H1 (cell line): ENCODE results near the gene LDLRAD4. TPM values are rescaled to one million over a fixed set of nuclear protein-coding genes. Genes with fewer than 3 reads are reported as not detected.

Experiments
- CTCF ChIA-PET: fragments of 300-600 bp; sonication (Branson Sonifier 250); formaldehyde crosslinking; loops from one replicate; lab custom pipeline; 2021; ENCODE audit not compliant: partially characterized antibody; lab: Charles Lee
- POLR2A ChIA-PET: fragments of 300-600 bp; sonication (Branson Sonifier 250); formaldehyde crosslinking; loops from one replicate; lab custom pipeline; 2021; ENCODE audit warnings: inconsistent platforms; ENCODE audit not compliant: partially characterized antibody; lab: Charles Lee
- DNase-seq, 2 experiments: peaks; one replicate each; pipeline versions ENCODE4 v3.0.0 to v3.0.0-alpha.2; 2010 to 2022; ENCODE audit warnings: low spot score in 2 of 2, low read depth in 1 of 2, mixed read lengths in 1 of 2
- FAIRE-seq: peaks from 2 replicates; lab custom pipeline; 2011; peaks lifted over from hg19 to GRCh38; lab: Jason Lieb, UNC
- H2AFZ ChIP-seq: 2 replicates; pipeline ENCODE4 v1.8.1; 2012; ENCODE audit warnings: low read length, inconsistent platforms
- H2AK5ac ChIP-seq: 2 replicates; pipeline ENCODE4 v1.6.1; 2013; ENCODE audit warnings: low read depth, low read length
- H2BK120ac ChIP-seq: replicated peaks from 2 replicates; pipeline ENCODE3; 2013; ENCODE audit warnings: low read depth, low read length, inconsistent platforms
- H2BK12ac ChIP-seq: 2 replicates; pipeline ENCODE4 v1.6.1; 2013; ENCODE audit warnings: low read depth, low read length
- H2BK15ac ChIP-seq: 2 replicates; pipeline ENCODE4 v1.6.1; 2013; ENCODE audit warnings: low read length
- H2BK20ac ChIP-seq: 2 replicates; pipeline ENCODE4 v1.6.1; 2013; ENCODE audit warnings: low read length
- H2BK5ac ChIP-seq: 2 replicates; pipeline ENCODE4 v1.6.1; 2013; ENCODE audit warnings: low read depth, low read length
- H3K14ac ChIP-seq: 2 replicates; pipeline ENCODE4 v1.6.1; 2013; ENCODE audit warnings: inconsistent platforms; ENCODE audit not compliant: insufficient read length
- H3K18ac ChIP-seq: 2 replicates; pipeline ENCODE4 v1.6.1; 2013; ENCODE audit warnings: low read length; ENCODE audit errors: extremely low read depth
- H3K23ac ChIP-seq: 2 replicates; pipeline ENCODE4 v1.6.1; 2013; ENCODE audit warnings: inconsistent platforms; ENCODE audit not compliant: insufficient read length
- H3K23me2 ChIP-seq: 2 replicates; pipeline ENCODE4 v1.6.1; 2013; ENCODE audit warnings: low read depth, low read length
- H3K27ac ChIP-seq: 2 replicates; pipeline ENCODE4 v1.6.1; 2011; ENCODE audit warnings: low read depth, low read length, inconsistent platforms
- H3K27me3 ChIP-seq, 4 experiments: replicated peaks in 1 of 4; 1 replicate in 1 of 4; 2 replicates in 3 of 4; pipeline versions ENCODE4 v1.6.1 to v1.8.1; 2011 to 2013; ENCODE audit warnings: low read length in 3 of 4, mild to moderate bottlenecking in 3 of 4, inconsistent platforms in 2 of 4, mixed read lengths in 2 of 4, moderate library complexity in 1 of 4; ENCODE audit not compliant: control insufficient read depth in 3 of 4, insufficient read depth in 3 of 4; ENCODE audit errors: extremely low read depth in 1 of 4
- H3K36me3 ChIP-seq, 4 experiments: 2 replicates each; pipeline versions ENCODE4 v1.6.1 to v1.8.1; 2011 to 2013; ENCODE audit warnings: mild to moderate bottlenecking in 4 of 4, low read length in 3 of 4, moderate library complexity in 2 of 4, control low read depth in 1 of 4, inconsistent platforms in 1 of 4; ENCODE audit not compliant: insufficient read depth in 4 of 4, control insufficient read depth in 2 of 4
- H3K4ac ChIP-seq: replicated peaks from 2 replicates; pipeline ENCODE3; 2013; ENCODE audit warnings: low read length, low read depth, mixed read lengths, inconsistent platforms; ENCODE audit not compliant: insufficient read length
- H3K4me1 ChIP-seq, 4 experiments: replicated peaks in 1 of 4; 1 replicate in 1 of 4; 2 replicates in 3 of 4; pipeline versions ENCODE4 v1.6.1 to v1.8.1; 2011 to 2013; ENCODE audit warnings: low read length in 3 of 4, inconsistent platforms in 2 of 4, mixed read lengths in 1 of 4; ENCODE audit not compliant: insufficient read depth in 4 of 4, control insufficient read depth in 3 of 4
- H3K4me2 ChIP-seq, 2 experiments: 2 replicates each; pipeline versions ENCODE4 v1.6.1 to v1.8.1; 2011 to 2013; ENCODE audit warnings: low read depth in 2 of 2, low read length in 2 of 2, control low read depth in 1 of 2, inconsistent platforms in 1 of 2, mild to moderate bottlenecking in 1 of 2; ENCODE audit not compliant: insufficient read depth in 1 of 2
- H3K4me3 ChIP-seq, 4 experiments: fragments of 200-600, 300-600 bp in 1 of 4; sonication (generic), shearing (Covaris generic), sonication (Bioruptor Twin) in 1 of 4; 2 replicates each; pipeline versions ENCODE4 v1.5.1 to v1.8.1; 2011 to 2016; ENCODE audit warnings: low read length in 4 of 4, low read depth in 3 of 4, control low read depth in 2 of 4, inconsistent platforms in 2 of 4, mild to moderate bottlenecking in 2 of 4, mixed read lengths in 1 of 4, moderate library complexity in 1 of 4; ENCODE audit not compliant: insufficient read depth in 2 of 4; ENCODE audit errors: extremely low read depth in 1 of 4
- H3K56ac ChIP-seq: replicated peaks from 2 replicates; pipeline ENCODE3; 2013; ENCODE audit warnings: low read depth, mild to moderate bottlenecking, mixed read lengths, low read length, inconsistent platforms; ENCODE audit not compliant: insufficient read length
- H3K79me1 ChIP-seq: 2 replicates; pipeline ENCODE4 v1.6.1; 2013; ENCODE audit warnings: low read depth, low read length, control low read depth
- H3K79me2 ChIP-seq, 2 experiments: 2 replicates each; pipeline versions ENCODE4 v1.6.1 to v1.8.1; 2012 to 2013; ENCODE audit warnings: low read length in 2 of 2, mild to moderate bottlenecking in 2 of 2, inconsistent platforms in 1 of 2; ENCODE audit not compliant: insufficient read depth in 2 of 2, control insufficient read depth in 1 of 2
- H3K9ac ChIP-seq, 4 experiments: replicated peaks in 1 of 4; 1 replicate in 1 of 4; 2 replicates in 3 of 4; pipeline versions ENCODE4 v1.6.1 to v1.8.1; 2011 to 2013; ENCODE audit warnings: low read depth in 3 of 4, low read length in 3 of 4, control low read depth in 2 of 4, mild to moderate bottlenecking in 2 of 4, moderate library complexity in 2 of 4, inconsistent platforms in 1 of 4; ENCODE audit errors: extremely low read depth in 1 of 4
- H3K9me3 ChIP-seq, 2 experiments: 2 replicates each; pipeline versions ENCODE4 v1.6.1 to v1.8.1; 2012 to 2013; ENCODE audit warnings: mild to moderate bottlenecking in 2 of 2, moderate library complexity in 2 of 2, control low read depth in 1 of 2, inconsistent platforms in 1 of 2, low read depth in 1 of 2, low read length in 1 of 2, mixed read lengths in 1 of 2; ENCODE audit not compliant: insufficient read depth in 2 of 2
- H4K20me1 ChIP-seq, 2 experiments: replicated peaks in 1 of 2; 2 replicates each; pipeline versions ENCODE3 to v1.8.1; 2011 to 2013; ENCODE audit warnings: inconsistent platforms in 2 of 2, low read length in 2 of 2, mild to moderate bottlenecking in 1 of 2; ENCODE audit not compliant: insufficient read depth in 2 of 2, control insufficient read depth in 1 of 2
- H4K5ac ChIP-seq: 2 replicates; pipeline ENCODE4 v1.6.1; 2013; ENCODE audit warnings: low read length, low read depth, mixed read lengths, inconsistent platforms; ENCODE audit not compliant: insufficient read length
- H4K8ac ChIP-seq: 2 replicates; pipeline ENCODE4 v1.8.0; 2013; ENCODE audit warnings: mild to moderate bottlenecking, moderate library complexity, low read length, inconsistent platforms; ENCODE audit not compliant: insufficient read depth; ENCODE audit errors: extremely low read depth
- H4K91ac ChIP-seq: replicated peaks from 2 replicates; pipeline ENCODE3; 2013; ENCODE audit warnings: low read length, mixed read lengths, inconsistent platforms; ENCODE audit not compliant: insufficient read length
- POU5F1 ChIP-seq: IDR thresholded peaks from 2 replicates; pipeline ENCODE4 v1.6.1; 2011; ENCODE audit warnings: low read depth, mild to moderate bottlenecking, low read length, moderate library complexity
- SRF ChIP-seq: IDR thresholded peaks from 2 replicates; pipeline ENCODE4 v1.6.1; 2011; ENCODE audit warnings: mild to moderate bottlenecking, low read depth, low read length, moderate library complexity
- WGBS, 2 experiments: shearing (Covaris generic) in 1 of 2; methylation state at CpG; one replicate each; pipeline versions ENCODE4 v1.1.6 to v1.1.7; 2013 to 2015; ENCODE audit warnings: low lambda C conversion rate in 2 of 2, mixed read lengths in 2 of 2, inconsistent platforms in 1 of 2, low coverage in 1 of 2, missing lambda C conversion rate in 1 of 2; ENCODE audit not compliant: insufficient replicate concordance in 2 of 2, insufficient coverage in 1 of 2, insufficient read length in 1 of 2; ENCODE audit errors: extremely low coverage in 1 of 2, missing lambda C conversion rate in 1 of 2; 5-methylcytosine and 5-hydroxymethylcytosine counted together
- polyA plus RNA-seq, 7 experiments: library from polyadenylated mRNA; depleted of rRNA in 3 of 7; stranded (reverse) in 5 of 7; unstranded in 2 of 7; fragments of >200 nt in 5 of 7; fragments of 200-250 nt in 2 of 7; gene quantifications; 1 replicate in 5 of 7; 2 replicates in 1 of 7; 4 replicates in 1 of 7; pipeline versions ENCODE4 v1.2.1 to v1.2.3, GENCODE V29; 2011 to 2013; ENCODE audit warnings: missing spikeins in 2 of 7, mixed read lengths in 2 of 7
- total RNA-seq: library from RNA; stranded (reverse); fragmentation: NEBNext Ultra II Directional; extraction: Animal tissue kit (Norgen Biotek cat#: 25700); gene quantifications from 2 replicates; pipeline ENCODE4 v1.2.1, GENCODE V29; 2021

LDLRAD4 gene
- total and polyA plus RNA-seq, 2 of the 8 experiments (the other 6 are each of a cell fraction or from before 2014, with no cell fraction given): 0.77 to 1.4 TPM

- 89% methylated on average over 4 of the region's 4 CpGs; no CpG with 5 or more reads in 1 of the 2 experiments for WGBS, 2 experiments
- H3K4me1 ChIP-seq: no peaks in the 10 kb centered on the region
- no peaks in the 10 kb centered on the region; the same call in 1 of the 2 replicates for H3K23me2 ChIP-seq
- CTCF ChIA-PET: no interaction called here
- H2AK5ac ChIP-seq: no peak overlapping the region
- no peaks in the 10 kb centered on the region for H3K79me1 ChIP-seq
- no peak overlapping the region for H3K27ac ChIP-seq
- H2BK20ac ChIP-seq: no peak overlapping the region
- H2BK5ac ChIP-seq: no peak overlapping the region
- no peak overlapping the region for H2BK120ac ChIP-seq
- H3K14ac ChIP-seq: no peak overlapping the region
- no peaks in the 10 kb centered on the region for H3K36me3 ChIP-seq
- no peak for TF ChIP-seq SRF
- no peak for TF ChIP-seq POU5F1
- no peak overlapping the region for H2AFZ ChIP-seq
- H3K23ac ChIP-seq: no peak overlapping the region
- POLR2A ChIA-PET: no interaction called here
- no peaks in the 10 kb centered on the region for H3K9me3 ChIP-seq
- H4K5ac ChIP-seq: no peak overlapping the region
- H3K4ac ChIP-seq: no peak overlapping the region
- no peak overlapping the region for H3K4me2 ChIP-seq
- H4K8ac ChIP-seq: no peak overlapping the region
- no peak overlapping the region for H3K4me3 ChIP-seq
- no peak overlapping the region for H2BK15ac ChIP-seq
- H2BK12ac ChIP-seq: no peak overlapping the region
- no peak overlapping the region for H3K18ac ChIP-seq
- H3K79me2 ChIP-seq: no peaks in the 10 kb centered on the region
- no peak for DNase-seq
- no peak overlapping the region for H3K56ac ChIP-seq
- H4K91ac ChIP-seq: no peak overlapping the region
- no peaks in the 10 kb centered on the region for H4K20me1 ChIP-seq
- FAIRE-seq: no peak
- no peaks in the 10 kb centered on the region for H3K27me3 ChIP-seq
- H3K9ac ChIP-seq: no peak overlapping the region
Observed at GRCh38 chr18:13285874-13286273, 67.3 kb downstream of the LDLRAD4 start.
